SK-N-SH (cell line): ENCODE measurements around the gene SFMBT2. TPM values are rescaled to one million over a fixed set of nuclear protein-coding genes. Genes with fewer than 3 reads are reported as not detected.
A peak's percentile ranks its signal among the peaks of the same experiment; 100 is the strongest.
"Not testable (repeated sequence)": the region's sequence is repeated elsewhere in the genome, so short reads cannot be mapped to it uniquely, and the experiment has no call there.

Experiments
- CTCF ChIA-PET: fragments of 300-600, 350-600 bp; formaldehyde crosslinking; extraction: SDS; loops from one replicate; lab custom pipeline; 2021; lab: Yijun Ruan, JAX
- POLR2A ChIA-PET: fragments of 350-600 bp; sonication (Branson Sonifier 250); formaldehyde crosslinking; extraction: SDS; loops from one replicate; lab custom pipeline; 2020; ENCODE audit warnings: antibody characterized with exemption, inconsistent platforms; lab: Yijun Ruan, JAX
- DNase-seq: peaks from one replicate; pipeline ENCODE4 v3.0.0; 2012
- H2AFZ ChIP-seq: fragments of 200-600 bp; sonication (generic); 2 replicates; pipeline ENCODE4 v1.8.1; 2016; ENCODE audit warnings: antibody characterized with exemption, mild to moderate bottlenecking, low read depth
- H3F3A ChIP-seq: fragments of 200-600 bp; sonication (generic); replicated peaks from 2 replicates; pipeline ENCODE3; 2016; ENCODE audit warnings: antibody characterized with exemption, mild to moderate bottlenecking; ENCODE audit not compliant: insufficient read depth
- H3K27ac ChIP-seq, 2 experiments: fragments of 200-500 bp in 1 of 2; fragments of 200-600 bp in 1 of 2; sonication (Bioruptor generic) in 1 of 2; sonication (generic), shearing (Covaris generic) in 1 of 2; 2 replicates each; pipeline versions ENCODE4 v1.5.1 to v1.6.1; 2014 to 2016; ENCODE audit warnings: low read depth in 2 of 2, inconsistent platforms in 1 of 2, low read length in 1 of 2, mild to moderate bottlenecking in 1 of 2, mixed read lengths in 1 of 2
- H3K27me3 ChIP-seq: fragments of 200-600 bp; sonication (generic), shearing (Covaris generic); 2 replicates; pipeline ENCODE4 v1.6.1; 2016; ENCODE audit warnings: mixed run types; ENCODE audit not compliant: insufficient read depth
- H3K36me3 ChIP-seq, 2 experiments: fragments of 200-500 bp in 1 of 2; fragments of 200-600 bp in 1 of 2; sonication (Bioruptor generic) in 1 of 2; sonication (generic) in 1 of 2; replicated peaks in 1 of 2; 2 replicates each; pipeline versions ENCODE3 to v1.5.1; 2014 to 2016; ENCODE audit warnings: low read length in 1 of 2, mild to moderate bottlenecking in 1 of 2; ENCODE audit not compliant: insufficient read depth in 2 of 2, control insufficient read depth in 1 of 2
- H3K4me1 ChIP-seq, 2 experiments: fragments of 200-500 bp in 1 of 2; fragments of 200-600 bp in 1 of 2; sonication (Bioruptor generic) in 1 of 2; sonication (generic), shearing (Covaris generic) in 1 of 2; 2 replicates each; pipeline versions ENCODE4 v1.5.1 to v1.6.1; 2014 to 2016; ENCODE audit warnings: low read depth in 1 of 2, low read length in 1 of 2, mixed run types in 1 of 2; ENCODE audit not compliant: insufficient read depth in 2 of 2, control insufficient read depth in 1 of 2
- H3K4me2 ChIP-seq: fragments of 200-600 bp; sonication (generic), shearing (Covaris generic); 2 replicates; pipeline ENCODE4 v1.6.1; 2017; ENCODE audit warnings: mixed run types
- H3K4me3 ChIP-seq, 2 experiments: fragments of 200-500 bp in 1 of 2; fragments of 200-600 bp in 1 of 2; sonication (Bioruptor generic) in 1 of 2; sonication (generic), shearing (Covaris generic) in 1 of 2; 2 replicates each; pipeline versions ENCODE4 v1.5.1 to v1.8.1; 2014 to 2016; ENCODE audit warnings: low read depth in 2 of 2, inconsistent platforms in 1 of 2, low read length in 1 of 2, mild to moderate bottlenecking in 1 of 2, mixed read lengths in 1 of 2, moderate library complexity in 1 of 2
- H3K79me2 ChIP-seq: fragments of 200-600 bp; sonication (generic); 2 replicates; pipeline ENCODE4 v1.8.1; 2017; ENCODE audit warnings: mild to moderate bottlenecking; ENCODE audit not compliant: insufficient read depth
- H3K9ac ChIP-seq: fragments of 200-600 bp; sonication (generic); 2 replicates; pipeline ENCODE4 v1.6.1; 2017; ENCODE audit warnings: mixed run types
- H3K9me2 ChIP-seq: fragments of 200-600 bp; sonication (generic); 2 replicates; pipeline ENCODE4 v1.6.1; 2017; ENCODE audit warnings: mixed run types
- H3K9me3 ChIP-seq: fragments of 200-600 bp; sonication (generic); 2 replicates; pipeline ENCODE4 v1.6.1; 2017; ENCODE audit warnings: mixed run types, mild to moderate bottlenecking, moderate library complexity
- H4K20me1 ChIP-seq: fragments of 200-600 bp; sonication (generic); 2 replicates; pipeline ENCODE4 v1.6.1; 2017; ENCODE audit warnings: mild to moderate bottlenecking, mixed run types; ENCODE audit not compliant: insufficient read depth
- ELF1 ChIP-seq: IDR thresholded peaks from 2 replicates; pipeline ENCODE4 v1.4.0; 2012
- FOSL2 ChIP-seq: IDR thresholded peaks from 2 replicates; pipeline ENCODE4 v1.4.0; 2012; ENCODE audit warnings: low read depth, mild to moderate bottlenecking, moderate library complexity, borderline replicate concordance
- GATA2 ChIP-seq: sonication (generic); formaldehyde crosslinking; IDR thresholded peaks from 2 replicates; pipeline ENCODE4 v1.5.0; 2020; ENCODE audit warnings: mild to moderate bottlenecking, missing genetic modification reagents
- JUND ChIP-seq: IDR thresholded peaks from 2 replicates; pipeline ENCODE4 v1.4.0; 2012
- MEF2A ChIP-seq: IDR thresholded peaks from 2 replicates; pipeline ENCODE4 v1.4.0; 2012; ENCODE audit warnings: low read depth, borderline replicate concordance
- MXI1 ChIP-seq: IDR thresholded peaks from 2 replicates; pipeline ENCODE4 v1.6.1; 2012; ENCODE audit warnings: mild to moderate bottlenecking, low read depth, low read length, improper control_type of control experiment
- POLR2AphosphoS5 ChIP-seq: IDR thresholded peaks from 2 replicates; pipeline ENCODE4 v1.6.1; 2012; ENCODE audit warnings: low read depth, low read length
- TAF1 ChIP-seq: IDR thresholded peaks from 2 replicates; pipeline ENCODE4 v1.6.1; 2012; ENCODE audit warnings: low read depth, mild to moderate bottlenecking, low read length, moderate library complexity, borderline replicate concordance
- WGBS: methylation state at CpG from one replicate; pipeline ENCODE4 v1.1.6; 2017; ENCODE audit warnings: low lambda C conversion rate; 5-methylcytosine and 5-hydroxymethylcytosine counted together
- polyA plus RNA-seq, 3 experiments: library from polyadenylated mRNA; depleted of rRNA; stranded (reverse); fragments of >200 nt; gene quantifications; 2 replicates each; pipeline ENCODE4 v1.2.3, GENCODE V29; 2012
- TF ChIP-seq, protein P1 (sequence below): fragments of 150-350 bp; IDR thresholded peaks from 2 replicates; pipeline ENCODE4 v1.6.1; 2016; ENCODE audit warnings: mild to moderate bottlenecking, low read depth, low read length
- TF ChIP-seq, protein P2 (sequence below): IDR thresholded peaks from 2 replicates; pipeline ENCODE4 v1.4.0; 2012; ENCODE audit warnings: low read depth, borderline replicate concordance
- TF ChIP-seq, protein P3 (sequence below): IDR thresholded peaks from 2 replicates; pipeline ENCODE4 v1.4.0; 2012; ENCODE audit warnings: low read depth
- TF ChIP-seq, protein P4 (sequence below): IDR thresholded peaks from 2 replicates; pipeline ENCODE4; 2012

The SFMBT2 gene
- polyA plus RNA-seq, 1 of the 3 experiments (the other 2 are of a cell fraction): 0.20 TPM

DNA sequence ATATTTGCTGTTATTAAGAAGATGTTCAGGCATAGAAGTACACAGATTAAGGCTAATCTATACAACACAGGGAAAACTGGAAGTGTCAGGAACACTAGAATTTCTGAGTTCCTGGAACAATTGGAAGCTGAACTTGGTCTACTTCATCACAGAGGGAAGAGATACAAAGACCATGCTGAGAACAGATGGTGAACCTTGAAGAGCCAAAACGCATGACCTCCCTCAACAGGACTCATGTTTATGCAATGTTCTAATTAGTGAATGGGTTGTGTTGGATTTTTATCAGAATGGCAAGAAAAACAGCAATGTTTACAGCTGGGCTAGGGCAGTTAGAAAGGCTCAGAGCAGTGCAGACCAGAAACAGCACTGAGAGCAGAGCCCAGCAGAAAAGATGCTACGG lies 94.9 kb downstream of the SFMBT2 start:
- Histone ChIP-seq H3K4me1 (peaks cover 0 to 9% of the 10 kb centered on the region in 2 experiments; a peak in 1 of 4 replicates), H3K27ac (no peak overlapping the region), H3K9me2 (no peaks in the 10 kb centered on the region), H3K4me3 (no peak overlapping the region), H3K9me3 (no peaks in the 10 kb centered on the region), H3K4me2 (no peak overlapping the region), H3K36me3 (no peaks in the 10 kb centered on the region), H3K79me2 (no peaks in the 10 kb centered on the region), H2AFZ (no peak overlapping the region), H4K20me1 (no peaks in the 10 kb centered on the region)
- no peak for DNase-seq
- ChIA-PET CTCF (interaction anchor here (1.2 kb wide), 1 partner anchor 14 kb away, joined by 3 read pairs; no protein-coding TSS in a partner anchor), POLR2A (no interaction called here)
- TF ChIP-seq POLR2AphosphoS5 (no peak), ELF1 (no peak), JUND (no peak)
- TF ChIP-seq, all 33 proteins: peak for 0
- no peaks in the 10 kb centered on the region for H3K27me3 ChIP-seq
- 44% methylated on average over 2 of the region's 2 CpGs for WGBS
- H3K9ac ChIP-seq: no peak overlapping the region
- H3F3A ChIP-seq: no peaks in the 10 kb centered on the region

DNA sequence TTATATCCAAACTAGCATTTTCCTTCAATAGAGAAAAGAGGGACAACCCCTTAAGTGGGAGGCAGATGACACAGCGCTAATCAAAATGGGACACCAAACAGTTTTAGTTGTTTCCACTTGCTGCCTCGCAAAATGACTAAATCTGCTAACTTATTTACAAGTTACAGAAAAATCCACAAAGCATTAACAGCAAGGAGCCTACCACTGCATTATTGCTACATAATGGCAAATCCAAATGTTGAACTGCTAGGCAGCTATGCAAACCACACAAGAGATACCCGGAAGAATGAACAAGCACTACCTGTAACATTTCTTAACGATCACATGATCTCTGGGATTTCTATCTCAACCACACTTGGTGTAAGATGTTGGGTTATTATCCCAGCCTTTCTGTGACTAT lies 96.7 kb downstream of the SFMBT2 start:
- Histone ChIP-seq H3K4me3 (no peak overlapping the region), H3K79me2 (no peaks in the 10 kb centered on the region), H3K36me3 (no peaks in the 10 kb centered on the region), H4K20me1 (no peaks in the 10 kb centered on the region), H3K27me3 (no peaks in the 10 kb centered on the region), H3K27ac (no peak overlapping the region), H3F3A (no peaks in the 10 kb centered on the region), H3K4me2 (no peak overlapping the region), H3K4me1 (peaks cover 0 to 9% of the 10 kb centered on the region in 2 experiments; a peak in 1 of 4 replicates), H3K9me2 (no peaks in the 10 kb centered on the region), H3K9ac (no peak overlapping the region), H3K9me3 (no peaks in the 10 kb centered on the region), H2AFZ (no peak overlapping the region)
- 68% methylated on average over 4 of the region's 4 CpGs for WGBS
- POLR2A ChIA-PET: no interaction called here
- TF ChIP-seq GATA2 (no peak), MXI1 (no peak), TAF1 (no peak)
- TF ChIP-seq, protein P1, sequence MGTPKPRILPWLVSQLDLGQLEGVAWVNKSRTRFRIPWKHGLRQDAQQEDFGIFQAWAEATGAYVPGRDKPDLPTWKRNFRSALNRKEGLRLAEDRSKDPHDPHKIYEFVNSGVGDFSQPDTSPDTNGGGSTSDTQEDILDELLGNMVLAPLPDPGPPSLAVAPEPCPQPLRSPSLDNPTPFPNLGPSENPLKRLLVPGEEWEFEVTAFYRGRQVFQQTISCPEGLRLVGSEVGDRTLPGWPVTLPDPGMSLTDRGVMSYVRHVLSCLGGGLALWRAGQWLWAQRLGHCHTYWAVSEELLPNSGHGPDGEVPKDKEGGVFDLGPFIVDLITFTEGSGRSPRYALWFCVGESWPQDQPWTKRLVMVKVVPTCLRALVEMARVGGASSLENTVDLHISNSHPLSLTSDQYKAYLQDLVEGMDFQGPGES: no peak
- TF ChIP-seq, protein P2, sequence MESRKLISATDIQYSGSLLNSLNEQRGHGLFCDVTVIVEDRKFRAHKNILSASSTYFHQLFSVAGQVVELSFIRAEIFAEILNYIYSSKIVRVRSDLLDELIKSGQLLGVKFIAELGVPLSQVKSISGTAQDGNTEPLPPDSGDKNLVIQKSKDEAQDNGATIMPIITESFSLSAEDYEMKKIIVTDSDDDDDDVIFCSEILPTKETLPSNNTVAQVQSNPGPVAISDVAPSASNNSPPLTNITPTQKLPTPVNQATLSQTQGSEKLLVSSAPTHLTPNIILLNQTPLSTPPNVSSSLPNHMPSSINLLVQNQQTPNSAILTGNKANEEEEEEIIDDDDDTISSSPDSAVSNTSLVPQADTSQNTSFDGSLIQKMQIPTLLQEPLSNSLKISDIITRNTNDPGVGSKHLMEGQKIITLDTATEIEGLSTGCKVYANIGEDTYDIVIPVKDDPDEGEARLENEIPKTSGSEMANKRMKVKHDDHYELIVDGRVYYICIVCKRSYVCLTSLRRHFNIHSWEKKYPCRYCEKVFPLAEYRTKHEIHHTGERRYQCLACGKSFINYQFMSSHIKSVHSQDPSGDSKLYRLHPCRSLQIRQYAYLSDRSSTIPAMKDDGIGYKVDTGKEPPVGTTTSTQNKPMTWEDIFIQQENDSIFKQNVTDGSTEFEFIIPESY: no peak
- CTCF ChIA-PET: no interaction called here
- DNase-seq: no peak

DNA sequence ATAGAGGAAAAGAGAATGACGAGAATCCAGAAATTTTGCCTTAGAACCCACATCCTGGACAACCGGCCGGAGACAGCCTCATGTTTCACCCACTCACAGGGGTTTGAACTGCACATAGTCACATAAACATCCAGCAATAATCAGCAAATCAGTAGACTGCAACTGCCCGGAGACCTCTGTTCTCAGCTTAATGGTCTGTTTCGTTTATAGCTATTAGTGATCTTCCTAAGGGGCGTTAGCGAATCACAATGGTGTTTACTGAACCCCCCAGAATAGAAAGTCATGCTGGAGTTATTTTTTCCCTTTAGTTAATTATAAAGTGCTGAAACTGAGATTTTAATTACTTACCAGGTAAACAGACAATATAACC lies 98.4 kb downstream of the SFMBT2 start:
- 76% methylated on average over 7 of the region's 7 CpGs for WGBS
- H3K9me3 ChIP-seq: no peaks in the 10 kb centered on the region
- H3K4me2 ChIP-seq: no peak overlapping the region
- H3K27me3 ChIP-seq: no peaks in the 10 kb centered on the region
- ChIA-PET CTCF (no interaction called here), POLR2A (no interaction called here)
- no peaks in the 10 kb centered on the region for H3K36me3 ChIP-seq
- no peaks in the 10 kb centered on the region for H3K79me2 ChIP-seq
- no peaks in the 10 kb centered on the region for H4K20me1 ChIP-seq
- DNase-seq: peak; percentile 26
- H3K9me2 ChIP-seq: no peaks in the 10 kb centered on the region
- H3K27ac ChIP-seq: peak overlapping the region in 1 of 2 experiments; percentile 18; a peak in 1 of 4 replicates
- no peak overlapping the region for H2AFZ ChIP-seq
- H3K4me3 ChIP-seq: no peak overlapping the region
- no peak overlapping the region for H3K9ac ChIP-seq
- TF ChIP-seq MEF2A (no peak), ELF1 (no peak), FOSL2 (no peak), JUND (no peak)
- TF ChIP-seq, protein P3, sequence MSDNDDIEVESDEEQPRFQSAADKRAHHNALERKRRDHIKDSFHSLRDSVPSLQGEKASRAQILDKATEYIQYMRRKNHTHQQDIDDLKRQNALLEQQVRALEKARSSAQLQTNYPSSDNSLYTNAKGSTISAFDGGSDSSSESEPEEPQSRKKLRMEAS: no peak
- TF ChIP-seq, protein P4, sequence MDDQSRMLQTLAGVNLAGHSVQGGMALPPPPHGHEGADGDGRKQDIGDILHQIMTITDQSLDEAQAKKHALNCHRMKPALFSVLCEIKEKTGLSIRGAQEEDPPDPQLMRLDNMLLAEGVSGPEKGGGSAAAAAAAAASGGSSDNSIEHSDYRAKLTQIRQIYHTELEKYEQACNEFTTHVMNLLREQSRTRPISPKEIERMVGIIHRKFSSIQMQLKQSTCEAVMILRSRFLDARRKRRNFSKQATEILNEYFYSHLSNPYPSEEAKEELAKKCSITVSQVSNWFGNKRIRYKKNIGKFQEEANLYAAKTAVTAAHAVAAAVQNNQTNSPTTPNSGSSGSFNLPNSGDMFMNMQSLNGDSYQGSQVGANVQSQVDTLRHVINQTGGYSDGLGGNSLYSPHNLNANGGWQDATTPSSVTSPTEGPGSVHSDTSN: no peak
- H3K4me1 ChIP-seq: peaks cover 0 to 6% of the 10 kb centered on the region in 2 experiments; a peak in 1 of 4 replicates
- no peaks in the 10 kb centered on the region for H3F3A ChIP-seq

DNA sequence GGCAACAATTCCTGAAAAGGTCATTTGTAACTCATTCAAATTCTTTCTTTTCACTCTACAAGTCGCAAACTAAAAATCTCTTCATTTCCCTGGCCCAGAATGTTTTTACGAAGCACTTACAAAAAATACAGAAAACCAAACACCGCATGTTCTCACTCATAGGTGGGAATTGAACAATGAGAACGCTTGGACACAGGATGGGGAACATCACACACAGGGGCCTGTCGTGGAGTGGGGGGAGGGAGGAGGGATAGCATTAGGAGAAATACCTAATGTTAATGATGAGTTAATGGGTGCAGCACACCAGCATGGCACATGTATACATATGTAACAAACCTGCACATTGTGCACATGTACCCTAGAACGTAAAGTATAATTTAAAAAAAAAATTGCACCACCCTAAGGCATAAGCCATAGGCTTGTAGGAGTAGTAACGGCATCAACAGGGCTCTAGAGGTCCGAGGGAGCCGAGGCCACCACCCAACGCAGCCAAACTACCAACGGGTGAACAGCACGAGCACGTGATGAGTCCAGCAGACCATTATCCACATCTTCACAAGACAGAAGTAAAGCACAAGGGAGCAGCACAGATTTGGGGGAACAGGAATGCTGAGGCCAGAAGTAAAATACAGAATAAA lies 98.9 kb downstream of the SFMBT2 start:
- H3K9me3 ChIP-seq, H3K4me2 ChIP-seq, H3K36me3 ChIP-seq, H3K9ac ChIP-seq, POLR2A ChIA-PET, H3K27ac ChIP-seq, H3K4me3 ChIP-seq, H3K4me1 ChIP-seq, H3K79me2 ChIP-seq, DNase-seq, H4K20me1 ChIP-seq, H3K27me3 ChIP-seq, H3K9me2 ChIP-seq, H2AFZ ChIP-seq, H3F3A ChIP-seq: not testable (repeated sequence)
- CTCF ChIA-PET: interaction anchor here (1.0 kb wide), 2 partner anchors 10 to 12 kb away, joined by 3 read pairs; no protein-coding TSS in a partner anchor
- 53% methylated on average over 13 of the region's 13 CpGs for WGBS
